CD4-positive, alpha-beta T cell treated with Interleukin-17A for 4 hours (primary cell): ENCODE measurements around the gene ZBTB20.

Experiments
- DNase-seq: peaks from one replicate; pipeline ENCODE4 v3.0.0-alpha.2; 2020; ENCODE audit warnings: mixed read lengths

ZBTB20 gene

DNA sequence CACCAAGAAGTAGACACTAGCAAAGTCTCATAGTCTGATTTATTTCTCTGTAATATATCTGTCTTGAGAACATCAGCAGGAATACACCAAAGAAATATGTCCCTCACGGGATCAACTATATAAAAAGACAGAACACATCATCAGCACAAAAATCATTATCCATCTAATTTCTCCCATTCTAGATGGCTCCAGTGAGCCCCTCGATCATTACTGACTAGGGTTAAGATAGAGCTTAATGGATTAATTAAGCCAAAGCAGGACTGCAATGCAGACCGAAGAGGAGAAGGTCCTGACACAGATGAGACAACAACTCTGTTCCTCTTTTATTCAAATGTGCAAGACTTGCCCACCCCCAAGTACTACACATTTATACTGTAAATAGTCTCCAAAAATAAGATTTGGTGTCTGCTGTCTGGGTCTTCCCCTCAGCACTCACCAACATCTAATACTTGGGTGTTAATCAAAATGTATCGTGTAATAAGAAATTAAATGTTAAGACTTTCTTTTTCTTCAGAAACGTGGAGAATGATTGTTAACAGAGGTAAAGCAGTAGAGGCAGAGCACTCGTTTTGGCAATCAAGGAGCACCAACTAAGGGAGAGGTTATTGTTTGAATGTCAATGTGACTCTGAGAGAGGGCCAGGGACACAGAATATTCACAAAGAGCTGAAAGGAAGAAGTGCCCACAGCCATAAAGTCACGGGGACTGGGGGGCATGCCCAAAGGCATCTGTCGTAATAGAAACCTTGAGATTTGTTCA is 719.6 kb downstream of the ZBTB20 start:
- DNase-seq = no peak

DNA sequence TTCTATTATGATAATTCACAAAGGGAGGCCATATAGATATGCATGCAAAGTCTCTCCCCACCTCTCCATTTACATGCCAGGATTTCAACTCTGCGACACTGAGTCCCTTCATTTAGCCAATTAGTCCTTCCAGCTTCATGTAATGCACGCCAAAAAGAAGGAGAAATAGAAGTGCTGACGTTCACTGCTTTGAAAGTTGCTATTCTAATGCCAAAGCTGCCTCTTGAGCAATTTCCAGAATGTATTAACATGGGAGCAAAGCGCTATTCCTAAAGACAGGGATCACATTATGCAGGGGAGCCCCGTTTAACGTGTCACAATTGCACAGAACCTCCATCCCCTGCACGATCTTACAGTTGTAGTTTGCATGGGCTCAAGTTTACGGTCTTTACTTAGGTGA is 722.8 kb downstream of the ZBTB20 start:
- DNase-seq = no peak

DNA sequence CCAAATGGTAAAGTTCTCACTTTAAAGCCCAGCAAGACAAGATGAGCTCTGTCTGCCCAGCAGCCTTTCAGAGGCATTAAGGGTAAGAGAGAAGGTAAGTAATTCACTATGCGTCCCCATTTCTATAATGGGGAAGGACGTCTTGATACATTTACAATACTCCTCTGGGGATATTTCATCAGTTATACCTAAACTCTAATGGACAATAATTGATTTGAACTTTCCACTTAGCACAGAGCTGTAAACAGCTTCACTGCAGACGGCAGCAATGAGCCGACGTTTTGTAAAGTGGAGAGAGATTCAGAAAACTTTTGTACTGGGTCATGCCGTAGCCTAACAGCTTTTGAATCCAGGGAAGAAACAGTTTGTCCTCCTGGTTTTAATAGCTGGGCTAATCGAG is 725.9 kb downstream of the ZBTB20 start:
- no peak for DNase-seq

DNA sequence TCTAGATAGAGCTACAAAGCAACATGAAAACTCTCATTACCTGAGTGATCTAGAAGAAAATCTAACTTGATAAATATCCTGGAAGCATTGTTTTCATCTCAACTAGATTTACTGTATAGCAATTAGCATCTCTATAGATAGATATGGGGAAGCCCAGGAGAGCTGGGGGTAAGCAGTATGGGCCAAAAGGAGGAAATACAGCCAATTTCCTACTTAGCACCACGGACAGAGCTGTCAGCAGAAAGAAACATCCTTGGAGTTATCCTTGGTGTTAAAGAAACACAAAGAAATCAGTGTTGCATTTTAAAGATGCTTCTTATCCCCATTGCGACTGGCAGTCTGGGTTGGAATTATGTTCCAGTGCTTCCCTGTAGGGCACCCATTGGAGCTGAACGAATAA is 727.0 kb downstream of the ZBTB20 start:
- no peak for DNase-seq

- DNase-seq = no peak
These were observed 728.2 kb downstream of the ZBTB20 start for GRCh38 chr3:114418724-114419543.

DNA sequence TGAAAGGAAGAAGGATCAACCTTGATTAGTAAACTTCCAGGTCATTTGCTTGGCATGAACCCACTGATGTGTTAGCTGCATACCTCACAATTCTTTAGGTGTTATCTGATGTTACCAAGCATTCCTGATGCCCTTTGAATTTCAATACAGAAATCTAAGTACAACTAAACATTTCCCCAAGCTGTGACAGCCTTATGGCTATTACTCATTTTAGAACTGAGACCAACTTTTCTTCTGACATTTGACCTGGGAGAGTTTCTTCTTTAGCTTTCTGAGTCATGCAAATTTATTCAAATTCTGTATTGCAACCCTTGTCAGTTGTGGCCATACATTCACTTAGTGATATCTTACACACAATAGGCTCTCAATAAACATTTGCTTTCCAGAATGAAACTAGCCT is 729.0 kb downstream of the ZBTB20 start:
- no peak for DNase-seq

DNA sequence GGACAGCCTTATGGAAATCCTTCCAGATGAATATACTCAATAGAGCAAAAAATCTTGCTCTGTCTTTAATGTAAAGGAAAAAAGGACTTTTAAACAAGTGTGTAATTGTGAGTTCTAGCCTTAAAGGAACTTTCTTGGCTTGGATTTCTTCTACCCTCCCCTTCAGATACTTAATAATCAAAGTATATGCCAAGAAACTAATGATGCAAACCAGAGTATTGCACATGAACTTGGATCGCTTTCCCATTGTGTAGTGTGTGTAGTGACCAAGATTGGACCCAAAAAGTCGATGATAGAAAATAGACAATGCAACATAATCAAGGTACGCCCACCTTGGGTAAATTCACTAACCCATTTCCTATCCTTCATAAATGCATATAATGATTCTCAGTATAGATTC is 729.4 kb downstream of the ZBTB20 start:
- DNase-seq = no peak

- no peak for DNase-seq
These were observed 729.8 kb downstream of the ZBTB20 start for GRCh38 chr3:114417265-114417664.

- no peak for DNase-seq
These were observed 735.0 kb downstream of the ZBTB20 start for GRCh38 chr3:114411811-114412803.

DNA sequence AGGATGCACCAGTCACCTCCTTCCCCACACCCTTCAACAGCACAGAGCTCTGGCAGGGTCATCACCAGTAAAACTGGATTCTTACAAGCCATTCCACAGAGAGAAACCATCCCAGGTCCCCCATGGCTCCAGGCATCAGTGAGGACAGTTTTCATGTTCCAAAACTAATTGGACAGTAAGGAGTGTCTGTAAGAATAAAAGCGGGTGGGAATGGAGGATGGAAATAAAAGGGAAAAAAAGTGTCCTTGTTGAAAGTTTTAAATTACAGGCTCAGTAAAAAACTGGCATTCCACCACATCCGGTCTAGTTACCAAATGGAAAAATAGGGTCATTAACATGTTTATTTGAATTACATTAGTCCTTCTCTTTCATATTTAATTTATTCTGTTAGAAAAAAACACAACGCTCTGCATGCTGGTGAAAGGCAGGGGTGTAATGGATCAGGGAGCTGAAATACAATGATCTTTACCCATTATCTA is 735.9 kb downstream of the ZBTB20 start:
- DNase-seq = no peak

DNA sequence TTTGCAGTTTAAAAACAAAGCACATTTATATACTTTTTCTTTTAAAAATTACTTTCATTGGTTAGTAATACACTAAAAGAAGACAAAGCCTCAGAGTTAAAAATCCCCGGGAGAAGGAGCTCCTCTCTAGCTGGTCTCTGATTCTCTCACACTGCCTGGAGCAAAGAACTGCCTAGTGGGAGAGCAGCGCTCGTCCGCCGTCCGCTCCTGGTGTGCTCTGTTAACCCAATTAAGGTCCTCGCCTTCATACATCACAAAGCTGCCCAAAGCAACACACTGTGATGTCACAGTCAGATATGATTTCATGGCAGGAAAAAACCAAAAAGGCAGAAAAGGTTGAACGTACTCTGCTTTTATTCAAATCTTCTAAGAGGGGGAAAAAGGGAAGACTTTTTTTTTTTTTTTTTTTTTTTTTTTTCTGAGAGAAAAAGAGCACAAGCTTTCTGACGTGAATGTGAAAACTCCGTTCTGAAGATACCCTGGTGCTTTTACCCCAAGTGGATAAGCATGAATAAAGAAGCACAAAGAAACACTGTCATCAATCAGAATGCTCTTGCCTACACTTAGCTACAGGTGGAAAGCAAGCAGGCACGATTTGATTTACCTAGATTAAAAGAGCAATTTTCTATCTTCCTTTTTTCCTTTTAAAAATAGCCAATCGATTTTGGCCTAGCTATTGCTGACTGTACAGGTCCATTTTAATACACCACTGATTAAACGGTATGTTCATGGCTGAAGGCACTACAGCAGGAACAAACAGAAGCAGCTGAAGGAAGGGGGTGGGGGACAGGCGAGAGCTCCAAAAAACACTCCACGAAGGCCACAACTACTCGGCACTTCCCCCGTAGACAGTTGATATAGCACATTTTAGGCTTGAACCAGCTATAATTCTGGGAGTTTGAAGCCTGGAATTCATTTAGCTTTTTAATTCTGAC is 738.1 kb downstream of the ZBTB20 start:
- no peak for DNase-seq

DNA sequence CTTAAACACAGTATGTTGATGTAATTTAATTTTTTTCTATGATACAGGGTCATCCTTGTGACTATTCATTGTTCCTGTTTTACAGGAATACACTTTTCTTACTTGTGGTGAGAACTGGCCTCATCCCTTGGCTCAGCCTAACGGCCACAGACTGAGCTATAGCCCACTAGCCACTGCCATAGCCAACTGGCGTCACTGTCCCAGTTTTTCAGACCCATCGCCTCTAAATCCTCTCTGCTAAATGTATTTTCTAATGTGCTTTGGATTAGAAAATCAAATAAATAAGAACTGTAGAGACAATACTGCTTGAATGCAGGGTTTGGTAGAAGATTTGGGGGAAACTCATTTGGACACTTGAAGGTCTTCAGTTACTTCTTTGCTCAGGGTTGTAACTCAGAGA is 740.2 kb downstream of the ZBTB20 start:
- DNase-seq = no peak

- DNase-seq = no peak
These were observed 740.8 kb downstream of the ZBTB20 start for GRCh38 chr3:114406286-114406685.

DNA sequence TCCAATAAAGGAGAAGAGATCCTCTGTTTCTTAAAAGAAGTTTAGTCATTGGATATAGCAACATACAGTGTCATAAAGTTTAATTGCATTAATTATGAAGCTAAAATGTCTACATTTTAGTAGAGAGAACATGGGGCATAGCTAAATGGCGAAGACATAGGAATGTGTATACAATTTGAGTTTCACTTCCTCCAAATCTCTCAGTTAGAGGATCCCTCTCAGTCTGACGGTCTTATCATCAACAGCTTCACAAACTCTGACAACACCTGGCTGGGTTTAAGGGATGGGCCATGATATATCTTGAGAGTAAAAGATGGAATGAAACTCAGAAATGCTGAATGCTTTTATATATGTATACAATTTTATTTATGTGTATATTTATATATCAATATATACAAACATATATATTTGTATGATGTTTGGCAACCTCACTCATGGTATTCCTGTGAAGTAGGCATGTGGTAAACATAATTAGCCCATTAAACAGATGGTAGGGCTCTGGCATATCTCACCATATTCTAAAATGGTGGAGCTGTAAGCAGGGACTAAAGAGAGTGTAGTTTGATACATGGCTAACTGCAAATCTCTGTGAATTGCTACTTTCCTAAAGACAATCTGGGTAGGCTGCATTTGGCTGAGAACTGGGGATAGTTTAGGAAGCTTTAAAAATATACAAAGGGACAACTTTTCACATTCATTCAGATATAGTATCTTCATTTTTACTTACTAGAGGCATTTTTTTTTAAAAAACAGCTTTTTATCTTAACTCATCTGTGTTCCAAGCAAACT is 741.7 kb downstream of the ZBTB20 start:
- DNase-seq = no peak

- no peak for DNase-seq
These were observed 742.5 kb downstream of the ZBTB20 start for GRCh38 chr3:114404590-114404989.

GRCh38 chr3:114402838-114403237 is 744.2 kb downstream of the ZBTB20 start:
- DNase-seq = no peak

- DNase-seq = no peak
These were observed 745.7 kb downstream of the ZBTB20 start for GRCh38 chr3:114401346-114401745.

DNA sequence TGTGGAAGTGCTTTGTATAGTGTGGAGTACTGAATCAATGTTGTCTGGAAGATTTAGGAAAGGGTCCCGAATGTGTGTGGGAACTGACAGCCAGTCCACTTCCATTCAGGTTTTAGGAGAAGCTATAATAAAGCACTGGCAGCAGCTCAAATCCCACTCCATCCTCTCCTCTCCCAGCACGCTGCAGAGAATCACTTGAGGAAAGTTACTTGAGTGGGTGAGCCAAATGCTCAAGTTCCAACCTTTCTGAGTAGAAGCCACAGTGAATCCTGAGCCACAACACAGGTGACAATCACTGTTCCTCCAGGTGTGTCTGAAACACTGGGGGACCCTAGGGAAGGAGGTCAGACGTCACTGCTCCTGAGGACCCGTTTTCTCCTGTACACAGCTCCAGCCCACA is 746.7 kb downstream of the ZBTB20 start:
- DNase-seq = no peak

GRCh38 chr3:114394551-114394950 is 752.5 kb downstream of the ZBTB20 start:
- DNase-seq = no peak

GRCh38 chr3:114393367-114394072 is 753.6 kb downstream of the ZBTB20 start:
- no peak for DNase-seq
